ENCODE measurements around the gene AKR7A2. TPM values are rescaled to one million over a fixed set of nuclear protein-coding genes. Genes with fewer than 3 reads are reported as not detected.
A peak's percentile ranks its signal among the peaks of the same experiment; 100 is the strongest.

AKR7A2 gene
- 53.7 and 55.8 TPM in 2 replicates for total RNA-seq
- long read RNA-seq, transcript AKR7A2-201 (7 exons, 1,362 nt): major isoform, 48 of 54 reads
- long read RNA-seq, partial matches to known transcripts: 4 of 54 reads
- long read RNA-seq, other reads (novel, unspliced or antisense): 1 of 54 reads

DNA sequence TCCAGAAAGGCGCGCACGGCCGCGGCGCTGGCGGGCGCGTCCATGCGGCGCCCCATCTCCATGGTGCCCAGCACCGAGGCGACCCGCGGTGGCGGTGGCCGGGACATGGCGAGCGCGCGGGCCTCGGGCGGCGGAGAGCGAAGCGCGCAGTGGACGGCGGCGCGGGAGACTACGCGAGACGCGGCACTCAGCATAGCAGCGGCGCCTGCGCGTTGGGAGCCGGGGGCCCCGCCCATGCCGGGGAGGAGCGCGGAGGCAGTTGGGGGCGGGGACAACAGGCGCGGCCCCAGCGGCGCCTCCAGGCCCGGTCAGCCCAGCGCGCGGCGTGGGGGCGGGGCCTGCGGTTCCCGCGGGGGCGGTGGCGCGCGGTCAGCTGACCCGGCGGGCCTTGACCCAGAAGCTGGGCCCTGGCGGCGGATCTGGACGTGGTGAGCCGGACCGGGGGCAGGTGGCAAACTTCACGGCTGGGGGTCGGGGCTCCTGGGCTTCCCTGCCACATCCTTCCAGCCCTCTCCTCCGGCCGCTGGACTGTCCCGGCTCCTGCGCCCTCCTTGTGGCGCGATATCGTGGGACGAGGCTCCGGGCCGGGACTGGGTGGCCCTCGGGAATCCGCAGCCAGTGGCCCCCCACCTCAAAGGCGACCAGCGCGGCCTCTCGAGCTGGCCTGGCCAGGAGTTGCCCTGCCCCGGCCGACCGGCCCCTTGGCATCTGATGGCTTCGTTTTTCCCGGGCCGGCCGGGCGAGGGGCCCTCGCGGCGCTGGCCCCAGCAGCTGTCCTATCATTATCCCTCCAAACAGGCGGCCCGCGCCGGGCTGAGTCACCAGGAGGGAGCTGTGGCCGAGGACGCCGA lies at the start of gene AKR7A2, which contains the start of gene SLC66A1:
Gene AKR7A2, minus strand, starts transcription at position 214 of the 851 bp plus-strand sequence. Its CDS starts 20 bp downstream, at position 194.
Gene SLC66A1, plus strand, starts transcription at position 396 of the 851 bp plus-strand sequence. CDS start 5,352 bp downstream, outside the sequence.
- peak; percentile 84 for DNase-seq (ENCODE audit: low spot score, unreplicated experiment)
- Mint-ChIP-seq H3K4me3 (ENCODE audit: low read depth) (peak within 1 kb of the TSS; percentile 88), H3K36me3 (ENCODE audit: insufficient read depth) (peaks cover 9% of the 10 kb centered on the region), H3K27ac (peak within 1 kb of the TSS; percentile 89), H3K4me1 (ENCODE audit: low read depth) (peaks cover 15% of the 10 kb centered on the region), H3K9me3 (ENCODE audit: low read depth) (no peaks in the 10 kb centered on the region), H3K27me3 (no peaks in the 10 kb centered on the region)
- TF ChIP-seq, protein P1, sequence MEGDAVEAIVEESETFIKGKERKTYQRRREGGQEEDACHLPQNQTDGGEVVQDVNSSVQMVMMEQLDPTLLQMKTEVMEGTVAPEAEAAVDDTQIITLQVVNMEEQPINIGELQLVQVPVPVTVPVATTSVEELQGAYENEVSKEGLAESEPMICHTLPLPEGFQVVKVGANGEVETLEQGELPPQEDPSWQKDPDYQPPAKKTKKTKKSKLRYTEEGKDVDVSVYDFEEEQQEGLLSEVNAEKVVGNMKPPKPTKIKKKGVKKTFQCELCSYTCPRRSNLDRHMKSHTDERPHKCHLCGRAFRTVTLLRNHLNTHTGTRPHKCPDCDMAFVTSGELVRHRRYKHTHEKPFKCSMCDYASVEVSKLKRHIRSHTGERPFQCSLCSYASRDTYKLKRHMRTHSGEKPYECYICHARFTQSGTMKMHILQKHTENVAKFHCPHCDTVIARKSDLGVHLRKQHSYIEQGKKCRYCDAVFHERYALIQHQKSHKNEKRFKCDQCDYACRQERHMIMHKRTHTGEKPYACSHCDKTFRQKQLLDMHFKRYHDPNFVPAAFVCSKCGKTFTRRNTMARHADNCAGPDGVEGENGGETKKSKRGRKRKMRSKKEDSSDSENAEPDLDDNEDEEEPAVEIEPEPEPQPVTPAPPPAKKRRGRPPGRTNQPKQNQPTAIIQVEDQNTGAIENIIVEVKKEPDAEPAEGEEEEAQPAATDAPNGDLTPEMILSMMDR (IDR thresholded peaks at IDR 0.05; ENCODE audit: unreplicated experiment): no peak

DNA sequence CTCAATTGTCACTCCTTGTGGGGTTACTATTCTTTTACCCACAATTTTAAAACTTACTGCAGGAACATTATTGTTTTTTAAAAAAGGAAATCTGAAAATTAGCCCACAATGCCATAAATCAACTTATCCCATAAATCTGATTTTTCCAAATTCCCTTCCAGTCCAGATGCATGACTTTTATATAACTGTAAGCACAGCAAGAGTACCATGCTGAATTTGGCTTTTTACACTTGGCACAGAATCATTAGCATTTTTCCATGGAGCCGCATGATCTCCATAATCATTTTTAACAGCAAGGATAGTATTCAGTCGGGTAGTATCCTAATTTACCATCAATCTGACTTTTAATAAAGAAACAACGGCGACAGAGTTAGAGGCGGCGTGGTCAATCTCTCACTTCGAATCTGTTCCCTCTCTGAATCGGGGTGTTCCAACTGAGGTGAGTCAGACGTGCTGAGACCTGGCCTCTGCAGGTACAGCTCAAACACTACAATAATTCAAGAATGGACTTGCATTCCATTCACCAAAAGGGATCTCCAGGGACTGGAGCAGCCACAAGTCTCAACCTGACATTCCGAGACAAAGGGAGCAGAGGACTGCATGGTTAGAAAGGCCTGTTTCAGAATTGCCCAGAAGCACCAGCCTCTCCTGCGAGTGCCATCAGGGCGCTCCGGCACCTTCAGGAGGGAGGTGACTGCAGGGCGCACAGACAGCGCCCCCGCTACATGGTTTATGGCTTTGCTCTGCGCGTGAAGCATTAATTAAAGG lies 49.1 kb upstream of the AKR7A2 start:
- Mint-ChIP-seq H3K27ac (peak overlapping the region; percentile 43), H3K36me3 (ENCODE audit: insufficient read depth) (peaks cover 2% of the 10 kb centered on the region), H3K4me3 (ENCODE audit: low read depth) (no peak overlapping the region), H3K4me1 (ENCODE audit: low read depth) (no peaks in the 10 kb centered on the region), H3K9me3 (ENCODE audit: low read depth) (no peaks in the 10 kb centered on the region), H3K27me3 (no peaks in the 10 kb centered on the region)
- no peak for DNase-seq (ENCODE audit: low spot score, unreplicated experiment)
- TF ChIP-seq, protein P1 (IDR thresholded peaks at IDR 0.05; ENCODE audit: unreplicated experiment): no peak

DNA sequence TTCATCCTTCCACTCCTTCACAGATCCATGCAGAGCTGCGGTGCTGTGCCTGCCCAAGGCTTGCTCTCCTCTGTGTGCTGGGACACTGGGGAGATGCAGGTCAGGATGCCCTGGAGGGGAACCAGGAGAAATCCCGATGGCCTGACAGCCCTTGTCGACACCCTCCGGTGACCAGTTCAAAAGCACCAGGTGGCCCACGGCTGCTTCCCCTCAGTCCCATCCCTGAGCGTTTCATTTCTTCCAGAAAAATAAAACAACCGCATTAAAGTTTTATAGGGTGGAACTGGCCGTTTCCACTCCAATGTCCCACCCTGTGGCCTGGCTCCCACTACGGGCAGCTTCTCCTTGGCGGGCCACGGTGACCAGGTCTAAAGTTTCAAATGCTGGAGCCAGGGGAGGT lies 48.5 kb upstream of the AKR7A2 start:
- no peaks in the 10 kb centered on the region for H3K9me3 Mint-ChIP-seq (ENCODE audit: low read depth)
- H3K27me3 Mint-ChIP-seq: no peaks in the 10 kb centered on the region
- TF ChIP-seq, protein P1 (IDR thresholded peaks at IDR 0.05; ENCODE audit: unreplicated experiment): no peak
- H3K4me3 Mint-ChIP-seq (ENCODE audit: low read depth): no peak overlapping the region
- no peaks in the 10 kb centered on the region for H3K4me1 Mint-ChIP-seq (ENCODE audit: low read depth)
- DNase-seq (ENCODE audit: low spot score, unreplicated experiment): no peak
- H3K27ac Mint-ChIP-seq: no peak overlapping the region
- peaks cover 6% of the 10 kb centered on the region for H3K36me3 Mint-ChIP-seq (ENCODE audit: insufficient read depth)

DNA sequence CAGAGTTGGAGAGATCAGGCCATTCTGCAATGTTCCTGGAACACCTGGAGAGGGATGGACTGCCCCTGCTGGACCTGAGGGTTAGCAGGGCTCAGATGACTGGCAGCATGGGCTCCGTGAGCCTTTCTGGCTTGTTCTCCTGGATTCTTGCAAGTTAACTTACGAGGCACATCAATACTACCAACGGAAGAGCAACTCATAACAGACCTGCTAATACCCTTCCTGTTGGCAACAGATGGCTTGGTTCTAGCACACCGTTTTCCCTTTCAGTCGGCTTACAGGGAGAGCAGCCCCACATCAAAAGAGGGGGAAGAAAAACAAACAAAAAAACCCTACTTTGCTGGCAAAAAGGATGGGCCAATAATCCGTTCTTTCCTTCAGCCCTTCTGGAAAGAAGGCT lies 48.1 kb upstream of the AKR7A2 start:
- Mint-ChIP-seq H3K27me3 (no peaks in the 10 kb centered on the region), H3K27ac (no peak overlapping the region), H3K4me3 (ENCODE audit: low read depth) (no peak overlapping the region), H3K4me1 (ENCODE audit: low read depth) (no peaks in the 10 kb centered on the region), H3K36me3 (ENCODE audit: insufficient read depth) (peaks cover 6% of the 10 kb centered on the region), H3K9me3 (ENCODE audit: low read depth) (no peaks in the 10 kb centered on the region)
- TF ChIP-seq, protein P1 (IDR thresholded peaks at IDR 0.05; ENCODE audit: unreplicated experiment): no peak
- DNase-seq (ENCODE audit: low spot score, unreplicated experiment): no peak

DNA sequence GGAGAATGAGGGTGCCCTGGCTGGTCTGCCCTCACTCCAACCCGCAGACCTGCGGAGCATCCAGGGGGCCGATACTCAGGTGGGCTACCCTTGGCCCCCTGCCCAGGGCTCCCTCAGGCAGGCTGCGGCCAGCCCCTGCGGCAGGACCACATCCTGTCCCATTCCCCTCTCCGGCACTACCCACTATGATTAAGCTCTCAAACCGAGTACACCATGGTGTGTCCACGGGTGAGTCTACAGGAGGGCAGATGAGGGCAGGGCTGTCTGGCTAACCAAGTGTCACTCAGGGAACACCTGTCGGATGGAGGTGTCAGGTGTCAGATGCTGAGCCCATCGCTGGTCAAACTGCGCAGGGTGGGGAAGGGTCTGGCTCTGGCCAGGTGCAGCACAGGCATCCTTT lies 47.4 kb upstream of the AKR7A2 start:
- TF ChIP-seq, protein P1 (IDR thresholded peaks at IDR 0.05; ENCODE audit: unreplicated experiment): no peak
- Mint-ChIP-seq H3K4me1 (ENCODE audit: low read depth) (no peaks in the 10 kb centered on the region), H3K4me3 (ENCODE audit: low read depth) (no peak overlapping the region)

More for the DNA sequence above, 47.4 kb upstream of the AKR7A2 start:
- Mint-ChIP-seq H3K9me3 (ENCODE audit: low read depth) (no peaks in the 10 kb centered on the region), H3K36me3 (ENCODE audit: insufficient read depth) (peaks cover 8% of the 10 kb centered on the region), H3K27ac (no peak overlapping the region), H3K27me3 (no peaks in the 10 kb centered on the region)
- no peak for DNase-seq (ENCODE audit: low spot score, unreplicated experiment)
